NCI-H526 treated with DMSO at 0.1 percent for 48 hours (cell line): ENCODE results near the gene TUBB2A.
"Not testable (repeated sequence)": the region's sequence is repeated elsewhere in the genome, so short reads cannot be mapped to it uniquely, and the experiment has no call there.

Source experiments
- DNase-seq: peaks from one replicate; lab custom pipeline; 2025; lab: John Stamatoyannopoulos, UW

The TUBB2A gene

GRCh38 chr6:3152689-3153088, 4.7 kb downstream of the TUBB2A start:
- DNase-seq = no peak

GRCh38 chr6:3151691-3152090, 5.7 kb downstream of the TUBB2A start:
- no peak for DNase-seq

- DNase-seq = no peak
Observed at GRCh38 chr6:3147914-3148757, 9.2 kb downstream of the TUBB2A start.

GRCh38 chr6:3144571-3144970, 12.8 kb downstream of the TUBB2A start:
- no peak for DNase-seq

GRCh38 chr6:3143158-3143557, 14.2 kb downstream of the TUBB2A start:
- no peak for DNase-seq

- DNase-seq = no peak
Observed at GRCh38 chr6:3142536-3142935, 14.8 kb downstream of the TUBB2A start.

- DNase-seq = no peak
Observed at GRCh38 chr6:3140201-3140600, 17.1 kb downstream of the TUBB2A start.

- DNase-seq = peak; percentile 67
Observed at GRCh38 chr6:3139090-3139903, 18.0 kb downstream of the TUBB2A start.

- no peak for DNase-seq
Observed at GRCh38 chr6:3138341-3138740, 19.0 kb downstream of the TUBB2A start.

- not testable (repeated sequence) for DNase-seq
Observed at GRCh38 chr6:3137873-3138272, 19.5 kb downstream of the TUBB2A start.

GRCh38 chr6:3137057-3137777, 20.1 kb downstream of the TUBB2A start:
- DNase-seq = no peak

- DNase-seq = peak; percentile 11
Observed at GRCh38 chr6:3136292-3137011, 20.9 kb downstream of the TUBB2A start.

GRCh38 chr6:3135668-3136291, 21.6 kb downstream of the TUBB2A start:
- DNase-seq = peak; percentile 75

- no peak for DNase-seq
Observed at GRCh38 chr6:3133515-3133914, 23.8 kb downstream of the TUBB2A start.

- no peak for DNase-seq
Observed at GRCh38 chr6:3131695-3132094, 25.6 kb downstream of the TUBB2A start.

- no peak for DNase-seq
Observed at GRCh38 chr6:3128356-3129108, 28.8 kb downstream of the TUBB2A start.

- DNase-seq = no peak
Observed at GRCh38 chr6:3125815-3126214, 31.5 kb downstream of the TUBB2A start.

- DNase-seq = no peak
Observed at GRCh38 chr6:3124667-3125066, 32.7 kb downstream of the TUBB2A start.

- no peak for DNase-seq
Observed at GRCh38 chr6:3122823-3123182, 34.5 kb downstream of the TUBB2A start.

GRCh38 chr6:3120765-3121089, 36.6 kb downstream of the TUBB2A start:
- no peak for DNase-seq
